Measurements from ENCODE around the gene SMIM30.
"Not testable (repeated sequence)": the region's sequence is repeated elsewhere in the genome, so short reads cannot be mapped to it uniquely, and the experiment has no call there.

SMIM30 gene, protein sequence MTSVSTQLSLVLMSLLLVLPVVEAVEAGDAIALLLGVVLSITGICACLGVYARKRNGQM

GRCh38 chr7:113118074-113118959 lies at the start of gene SMIM30:
Gene SMIM30 (minus strand): TSS chr7:113118554. CDS start chr7:113117578, 976 bp downstream.
- Mint-ChIP-seq H3K36me3 (ENCODE audit: low read depth) (peaks cover 13% of the 10 kb centered on the region), H3K4me3 (peak within 1 kb of the TSS; percentile 79), H3K4me1 (ENCODE audit: low read depth) (peaks cover 25% of the 10 kb centered on the region), H3K27ac (peak within 1 kb of the TSS; percentile 90), H3K9me3 (no peaks in the 10 kb centered on the region), H3K27me3 (no peaks in the 10 kb centered on the region)
- intact Hi-C loops (cut with micrococcal nuclease) = loop anchor here (2.0 to 10.0 kb wide), 3 partner anchors 180 to 664 kb away; partner anchors contain the start of gene IFRD1

GRCh38 chr7:113166176-113166575 lies 47.8 kb upstream of the SMIM30 start:
- H3K4me1 Mint-ChIP-seq (ENCODE audit: low read depth); H3K4me3 Mint-ChIP-seq; H3K27me3 Mint-ChIP-seq; H3K9me3 Mint-ChIP-seq; H3K27ac Mint-ChIP-seq; H3K36me3 Mint-ChIP-seq (ENCODE audit: low read depth): not testable (repeated sequence)
- intact Hi-C loops (cut with micrococcal nuclease) = loop anchor here (10.0 kb wide), 1 partner anchor 249 kb away; no protein-coding TSS in a partner anchor

GRCh38 chr7:113161050-113161449 lies 42.7 kb upstream of the SMIM30 start:
- H3K27me3 Mint-ChIP-seq = peaks cover 2% of the 10 kb centered on the region
- no peaks in the 10 kb centered on the region for H3K4me1 Mint-ChIP-seq (ENCODE audit: low read depth)
- intact Hi-C loops (cut with micrococcal nuclease) = loop anchor here (10.0 kb wide), 1 partner anchor 254 kb away; no protein-coding TSS in a partner anchor
- no peak overlapping the region for H3K27ac Mint-ChIP-seq
- H3K36me3 Mint-ChIP-seq (ENCODE audit: low read depth) = no peaks in the 10 kb centered on the region
- H3K9me3 Mint-ChIP-seq = no peaks in the 10 kb centered on the region
- no peak overlapping the region for H3K4me3 Mint-ChIP-seq

DNA sequence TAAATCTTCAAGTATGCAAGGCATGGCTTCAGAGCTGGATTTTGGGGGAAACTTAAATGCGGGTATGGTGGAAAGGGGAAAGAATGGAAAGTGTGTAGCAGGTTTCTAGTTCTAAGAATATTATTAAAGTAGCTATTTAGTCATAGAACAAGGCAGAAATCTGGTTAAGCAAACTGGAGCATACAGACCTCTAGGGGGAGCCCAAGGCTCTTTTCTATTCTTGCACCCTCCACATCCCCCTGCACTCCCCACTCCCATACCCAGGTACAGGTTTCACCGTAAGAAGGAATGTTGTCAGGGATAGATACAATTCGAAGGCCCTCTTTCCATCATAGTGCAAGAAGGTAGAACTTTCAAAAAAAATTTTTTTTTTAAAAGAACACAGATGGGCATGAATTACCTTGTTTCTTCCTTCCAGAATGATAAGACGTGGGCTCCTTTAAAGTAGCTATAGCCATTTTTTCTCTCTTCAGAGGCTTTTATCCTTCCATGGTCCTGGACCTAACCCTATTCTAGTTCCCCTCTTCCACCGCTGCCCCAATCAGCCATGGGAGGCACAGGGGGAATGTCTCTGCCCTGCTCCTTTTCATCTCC lies 41.5 kb upstream of the SMIM30 start:
- intact Hi-C loops (cut with micrococcal nuclease) = loop anchor here (10.0 kb wide), 1 partner anchor 255 kb away; no protein-coding TSS in a partner anchor
- H3K27me3 Mint-ChIP-seq = peaks cover 4% of the 10 kb centered on the region
- no peaks in the 10 kb centered on the region for H3K9me3 Mint-ChIP-seq
- H3K4me1 Mint-ChIP-seq (ENCODE audit: low read depth) = no peaks in the 10 kb centered on the region
- H3K27ac Mint-ChIP-seq = no peak overlapping the region
- H3K4me3 Mint-ChIP-seq = no peak overlapping the region
- no peaks in the 10 kb centered on the region for H3K36me3 Mint-ChIP-seq (ENCODE audit: low read depth)

DNA sequence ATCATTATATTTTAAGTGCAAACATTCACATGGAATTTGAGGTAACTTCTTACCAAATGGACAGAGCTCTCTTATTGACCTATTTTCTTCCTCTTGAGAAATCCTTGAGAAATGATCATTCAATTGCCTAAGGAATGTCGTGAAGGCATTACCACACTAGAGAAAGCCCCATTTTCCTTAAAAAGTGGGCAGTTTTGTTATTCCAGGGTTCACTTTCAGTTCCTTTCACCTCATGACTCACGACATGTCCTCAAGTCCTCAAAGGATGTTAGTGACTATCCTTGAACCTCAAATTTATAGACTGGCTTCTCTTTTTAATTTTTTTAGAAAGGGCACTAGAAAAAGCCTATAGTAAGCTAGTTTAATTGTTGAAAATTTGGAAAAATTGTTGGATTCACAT lies 40.4 kb upstream of the SMIM30 start:
- H3K27ac Mint-ChIP-seq = no peak overlapping the region
- H3K4me3 Mint-ChIP-seq = no peak overlapping the region
- no peaks in the 10 kb centered on the region for H3K4me1 Mint-ChIP-seq (ENCODE audit: low read depth)
- intact Hi-C loops (cut with micrococcal nuclease) = no loop called here
- H3K9me3 Mint-ChIP-seq = no peaks in the 10 kb centered on the region
- peaks cover 5% of the 10 kb centered on the region for H3K27me3 Mint-ChIP-seq
- H3K36me3 Mint-ChIP-seq (ENCODE audit: low read depth) = no peaks in the 10 kb centered on the region

DNA sequence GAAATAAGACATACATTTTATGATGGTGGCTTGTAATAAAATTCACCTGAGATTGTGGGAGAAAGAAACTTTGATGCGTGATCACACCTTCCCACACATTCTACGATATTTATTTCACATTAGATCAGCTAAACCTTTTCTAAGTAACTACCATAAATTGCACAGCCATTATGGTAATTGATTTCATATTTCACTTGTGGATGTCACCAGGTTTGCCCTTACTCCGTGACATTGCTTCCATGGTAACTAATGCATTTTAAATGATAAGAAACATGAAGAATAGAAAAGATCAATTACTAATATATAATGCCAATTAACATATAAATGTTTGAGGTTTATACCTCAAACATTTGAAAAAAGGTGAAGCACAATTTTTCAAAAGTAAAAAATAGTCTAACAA lies 35.8 kb upstream of the SMIM30 start:
- no peak overlapping the region for H3K27ac Mint-ChIP-seq
- H3K9me3 Mint-ChIP-seq = no peaks in the 10 kb centered on the region
- intact Hi-C loops (cut with micrococcal nuclease) = no loop called here
- H3K4me1 Mint-ChIP-seq (ENCODE audit: low read depth) = peaks cover 5% of the 10 kb centered on the region
- H3K36me3 Mint-ChIP-seq (ENCODE audit: low read depth) = no peaks in the 10 kb centered on the region
- peaks cover 8% of the 10 kb centered on the region for H3K27me3 Mint-ChIP-seq
- no peak overlapping the region for H3K4me3 Mint-ChIP-seq

DNA sequence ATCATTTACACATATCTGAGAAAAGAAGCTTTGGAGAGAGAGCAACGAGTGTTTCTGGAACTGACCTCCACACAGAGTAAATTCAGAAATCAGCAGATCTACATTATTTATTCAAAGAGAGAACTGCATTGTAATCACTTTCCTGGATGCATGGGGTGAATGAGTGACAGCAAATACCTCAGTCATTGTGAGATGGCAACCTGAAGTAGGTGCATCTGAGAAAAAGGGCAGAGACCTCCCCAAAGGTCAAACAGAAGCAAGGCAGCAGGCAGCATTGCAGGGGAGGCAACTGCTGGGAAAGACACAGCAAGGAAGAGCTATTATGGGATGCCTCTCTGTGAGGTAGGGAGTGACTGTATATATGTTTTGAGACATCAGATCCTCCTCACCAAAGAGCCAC lies 26.5 kb upstream of the SMIM30 start:
- Mint-ChIP-seq H3K4me3 (no peak overlapping the region), H3K9me3 (no peaks in the 10 kb centered on the region), H3K36me3 (ENCODE audit: low read depth) (no peaks in the 10 kb centered on the region), H3K4me1 (ENCODE audit: low read depth) (peaks cover 9% of the 10 kb centered on the region), H3K27ac (no peak overlapping the region), H3K27me3 (peaks cover 7% of the 10 kb centered on the region)
- intact Hi-C loops (cut with micrococcal nuclease) = no loop called here

DNA sequence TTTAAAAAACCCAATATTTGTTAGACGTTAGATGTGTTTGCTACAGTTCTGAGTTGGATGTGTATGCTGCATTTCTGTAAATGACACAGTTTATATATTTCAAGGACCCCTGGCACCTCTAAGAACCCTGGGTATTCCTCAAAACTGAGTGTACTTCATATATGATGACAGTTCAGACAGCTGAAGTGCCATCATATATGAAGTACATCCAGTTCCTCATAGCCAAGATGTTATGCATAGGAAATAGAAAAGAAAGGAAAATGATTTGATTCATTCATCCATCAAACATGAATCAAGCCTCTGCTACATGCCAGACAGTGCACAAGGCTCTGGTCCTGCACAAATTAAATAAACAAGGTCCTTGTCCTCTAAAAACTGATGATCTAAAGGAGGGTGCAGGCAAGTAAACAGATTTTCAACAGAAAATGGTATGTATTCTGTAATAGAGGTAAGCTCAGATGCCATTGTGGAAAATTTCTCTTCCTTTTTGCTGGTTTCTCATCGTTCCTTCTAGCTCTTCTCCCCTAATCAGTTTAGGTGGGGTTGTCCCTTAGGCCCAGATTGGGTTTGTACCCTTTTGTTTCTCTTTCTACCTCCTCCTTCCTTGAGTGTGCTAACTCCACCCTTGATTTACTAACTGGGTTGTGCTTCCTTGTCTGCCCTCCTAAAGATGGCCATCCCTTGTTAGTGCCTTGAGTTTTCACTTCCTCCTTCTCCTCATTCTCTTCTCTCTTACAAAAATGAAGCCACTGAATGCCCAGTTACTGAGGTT lies 25.3 kb upstream of the SMIM30 start:
- Mint-ChIP-seq H3K9me3 (no peaks in the 10 kb centered on the region), H3K4me3 (no peak overlapping the region), H3K4me1 (ENCODE audit: low read depth) (peaks cover 9% of the 10 kb centered on the region), H3K27me3 (peaks cover 4% of the 10 kb centered on the region), H3K27ac (peak overlapping the region; percentile 75), H3K36me3 (ENCODE audit: low read depth) (no peaks in the 10 kb centered on the region)
- intact Hi-C loops (cut with micrococcal nuclease) = no loop called here

GRCh38 chr7:113142385-113143119 lies 24.2 kb upstream of the SMIM30 start:
- no peak overlapping the region for H3K4me3 Mint-ChIP-seq
- H3K27ac Mint-ChIP-seq = no peak overlapping the region
- H3K9me3 Mint-ChIP-seq = no peaks in the 10 kb centered on the region
- no peaks in the 10 kb centered on the region for H3K36me3 Mint-ChIP-seq (ENCODE audit: low read depth)
- H3K27me3 Mint-ChIP-seq = no peaks in the 10 kb centered on the region
- peaks cover 9% of the 10 kb centered on the region for H3K4me1 Mint-ChIP-seq (ENCODE audit: low read depth)
- intact Hi-C loops (cut with micrococcal nuclease) = no loop called here

DNA sequence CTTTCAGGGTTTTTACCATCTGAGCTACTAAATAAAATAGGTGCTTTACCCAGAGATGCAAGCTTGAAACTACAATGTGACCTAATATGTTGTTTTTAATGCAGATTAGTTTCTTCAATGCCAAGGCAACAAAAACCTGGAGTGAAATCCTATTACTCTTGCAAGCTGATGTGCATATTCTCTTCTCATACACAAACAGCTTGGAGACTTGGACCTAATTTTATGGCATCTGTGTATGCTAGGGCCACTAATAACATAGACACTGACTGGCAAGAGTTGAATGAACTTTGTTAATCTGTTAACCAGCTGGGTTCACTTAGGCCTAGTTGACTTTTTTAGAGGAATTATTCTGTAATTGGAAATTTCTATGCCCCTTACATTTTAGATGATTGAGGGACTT lies 23.4 kb upstream of the SMIM30 start:
- H3K4me3 Mint-ChIP-seq = no peak overlapping the region
- H3K9me3 Mint-ChIP-seq = no peaks in the 10 kb centered on the region
- H3K4me1 Mint-ChIP-seq (ENCODE audit: low read depth) = peaks cover 9% of the 10 kb centered on the region
- H3K27ac Mint-ChIP-seq = no peak overlapping the region
- no peaks in the 10 kb centered on the region for H3K27me3 Mint-ChIP-seq
- H3K36me3 Mint-ChIP-seq (ENCODE audit: low read depth) = no peaks in the 10 kb centered on the region
- intact Hi-C loops (cut with micrococcal nuclease) = no loop called here

DNA sequence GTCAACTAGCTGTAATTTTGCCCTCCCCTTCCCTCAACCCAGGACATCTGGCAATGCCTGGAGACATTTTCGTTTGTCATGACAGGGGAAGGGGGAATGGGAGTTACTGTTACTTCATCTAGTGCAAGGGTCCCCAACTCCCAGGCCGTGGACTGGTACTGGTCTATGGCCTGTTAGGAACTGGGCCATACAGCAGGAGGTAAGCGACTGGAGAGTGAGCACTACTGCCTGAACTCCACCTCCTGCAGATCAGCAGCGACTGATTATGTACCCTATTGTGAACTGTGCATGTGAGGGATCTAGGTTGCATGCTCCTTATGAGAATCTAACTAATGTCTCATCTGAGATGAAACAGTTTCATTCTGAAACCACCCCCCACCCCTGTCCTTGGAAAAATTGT lies 22.6 kb upstream of the SMIM30 start:
- no peaks in the 10 kb centered on the region for H3K27me3 Mint-ChIP-seq
- no peak overlapping the region for H3K4me3 Mint-ChIP-seq
- no peaks in the 10 kb centered on the region for H3K9me3 Mint-ChIP-seq
- no peak overlapping the region for H3K27ac Mint-ChIP-seq
- H3K4me1 Mint-ChIP-seq (ENCODE audit: low read depth) = peaks cover 9% of the 10 kb centered on the region
- intact Hi-C loops (cut with micrococcal nuclease) = no loop called here
- H3K36me3 Mint-ChIP-seq (ENCODE audit: low read depth) = no peaks in the 10 kb centered on the region

- Mint-ChIP-seq H3K27ac (no peak overlapping the region), H3K9me3 (no peaks in the 10 kb centered on the region), H3K4me3 (no peak overlapping the region)
Observed at GRCh38 chr7:113137241-113137640, 18.9 kb upstream of the SMIM30 start.

GRCh38 chr7:113134025-113134424 lies 15.7 kb upstream of the SMIM30 start:
- Mint-ChIP-seq H3K27me3 (peaks cover 1% of the 10 kb centered on the region), H3K4me3 (no peak overlapping the region), H3K4me1 (ENCODE audit: low read depth) (no peaks in the 10 kb centered on the region), H3K27ac (no peak overlapping the region), H3K9me3 (no peaks in the 10 kb centered on the region), H3K36me3 (ENCODE audit: low read depth) (no peaks in the 10 kb centered on the region)
- intact Hi-C loops (cut with micrococcal nuclease) = no loop called here

More at GRCh38 chr7:113137241-113137640, 18.9 kb upstream of the SMIM30 start:
- Mint-ChIP-seq H3K27me3 (no peaks in the 10 kb centered on the region), H3K36me3 (ENCODE audit: low read depth) (no peaks in the 10 kb centered on the region), H3K4me1 (ENCODE audit: low read depth) (no peaks in the 10 kb centered on the region)
- intact Hi-C loops (cut with micrococcal nuclease) = no loop called here
